Nephron progenitor cell (in vitro differentiated cells): ENCODE measurements around the gene RAP1GAP2.

Experiments
- DNase-seq: peaks from one replicate; pipeline ENCODE4 v3.0.0; 2021
- H3K27ac Mint-ChIP-seq: 2 replicates; pipeline ENCODE4 v1.8.0; 2021; ENCODE audit warnings: mild to moderate bottlenecking, moderate library complexity, mixed read lengths
- H3K27me3 Mint-ChIP-seq: 2 replicates; pipeline ENCODE4 v1.8.0; 2021; ENCODE audit warnings: mild to moderate bottlenecking, low read depth, mixed read lengths; ENCODE audit not compliant: poor library complexity
- H3K36me3 Mint-ChIP-seq: 2 replicates; pipeline ENCODE4 v1.8.0; 2021; ENCODE audit warnings: low read depth, mixed read lengths
- H3K4me1 Mint-ChIP-seq: 2 replicates; pipeline ENCODE4 v1.8.0; 2021; ENCODE audit warnings: mixed read lengths
- H3K4me3 Mint-ChIP-seq: 2 replicates; pipeline ENCODE4 v1.8.0; 2021; ENCODE audit warnings: mild to moderate bottlenecking, moderate library complexity, mixed read lengths
- H3K9me3 Mint-ChIP-seq: 2 replicates; pipeline ENCODE4 v1.8.0; 2021; ENCODE audit warnings: mild to moderate bottlenecking, moderate library complexity, mixed read lengths
- TF ChIP-seq, protein P1 (sequence below): fragments of 200-600 bp; sonication (generic); IDR thresholded peaks from 2 replicates; pipeline ENCODE4 v1.5.0; 2021; ENCODE audit warnings: antibody characterized with exemption

RAP1GAP2 gene

DNA sequence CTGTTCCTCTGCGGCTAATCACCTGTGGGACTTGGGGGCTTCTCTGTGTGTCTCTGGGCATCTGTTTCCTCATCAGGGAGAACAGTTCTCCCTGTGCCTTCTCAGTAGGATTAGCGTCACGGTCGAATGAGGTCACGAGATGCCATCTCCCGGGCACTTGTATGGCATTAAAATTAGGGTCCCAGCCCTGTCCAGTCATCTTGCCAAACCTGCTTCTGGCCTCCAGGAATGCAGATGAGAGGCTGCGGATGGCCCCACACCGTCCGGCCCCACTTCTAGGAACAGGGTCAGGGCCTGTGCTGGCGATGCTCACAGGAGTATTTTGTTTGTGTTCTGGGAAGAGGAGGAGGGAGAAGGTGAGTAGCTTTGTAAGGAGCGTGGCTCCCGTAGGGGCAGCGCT lies 208.7 kb downstream of the RAP1GAP2 start:
- H3K27ac Mint-ChIP-seq, result no peak overlapping the region

GRCh38 chr17:3005696-3006095 lies 209.5 kb downstream of the RAP1GAP2 start:
- peaks cover 3% of the 10 kb centered on the region for H3K27me3 Mint-ChIP-seq
- H3K4me3 Mint-ChIP-seq, result no peak overlapping the region
- no peak overlapping the region for H3K27ac Mint-ChIP-seq
- H3K4me1 Mint-ChIP-seq, result peaks cover 12% of the 10 kb centered on the region
- no peaks in the 10 kb centered on the region for H3K9me3 Mint-ChIP-seq
- TF ChIP-seq, protein P1, sequence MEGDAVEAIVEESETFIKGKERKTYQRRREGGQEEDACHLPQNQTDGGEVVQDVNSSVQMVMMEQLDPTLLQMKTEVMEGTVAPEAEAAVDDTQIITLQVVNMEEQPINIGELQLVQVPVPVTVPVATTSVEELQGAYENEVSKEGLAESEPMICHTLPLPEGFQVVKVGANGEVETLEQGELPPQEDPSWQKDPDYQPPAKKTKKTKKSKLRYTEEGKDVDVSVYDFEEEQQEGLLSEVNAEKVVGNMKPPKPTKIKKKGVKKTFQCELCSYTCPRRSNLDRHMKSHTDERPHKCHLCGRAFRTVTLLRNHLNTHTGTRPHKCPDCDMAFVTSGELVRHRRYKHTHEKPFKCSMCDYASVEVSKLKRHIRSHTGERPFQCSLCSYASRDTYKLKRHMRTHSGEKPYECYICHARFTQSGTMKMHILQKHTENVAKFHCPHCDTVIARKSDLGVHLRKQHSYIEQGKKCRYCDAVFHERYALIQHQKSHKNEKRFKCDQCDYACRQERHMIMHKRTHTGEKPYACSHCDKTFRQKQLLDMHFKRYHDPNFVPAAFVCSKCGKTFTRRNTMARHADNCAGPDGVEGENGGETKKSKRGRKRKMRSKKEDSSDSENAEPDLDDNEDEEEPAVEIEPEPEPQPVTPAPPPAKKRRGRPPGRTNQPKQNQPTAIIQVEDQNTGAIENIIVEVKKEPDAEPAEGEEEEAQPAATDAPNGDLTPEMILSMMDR, result no peak
- DNase-seq, result no peak
- H3K36me3 Mint-ChIP-seq, result no peaks in the 10 kb centered on the region

More for the DNA sequence above, 208.7 kb downstream of the RAP1GAP2 start:
- Mint-ChIP-seq H3K4me3 (no peak overlapping the region), H3K36me3 (no peaks in the 10 kb centered on the region), H3K9me3 (no peaks in the 10 kb centered on the region), H3K27me3 (peaks cover 3% of the 10 kb centered on the region), H3K4me1 (peaks cover 12% of the 10 kb centered on the region)
- TF ChIP-seq, protein P1, result no peak
- no peak for DNase-seq

DNA sequence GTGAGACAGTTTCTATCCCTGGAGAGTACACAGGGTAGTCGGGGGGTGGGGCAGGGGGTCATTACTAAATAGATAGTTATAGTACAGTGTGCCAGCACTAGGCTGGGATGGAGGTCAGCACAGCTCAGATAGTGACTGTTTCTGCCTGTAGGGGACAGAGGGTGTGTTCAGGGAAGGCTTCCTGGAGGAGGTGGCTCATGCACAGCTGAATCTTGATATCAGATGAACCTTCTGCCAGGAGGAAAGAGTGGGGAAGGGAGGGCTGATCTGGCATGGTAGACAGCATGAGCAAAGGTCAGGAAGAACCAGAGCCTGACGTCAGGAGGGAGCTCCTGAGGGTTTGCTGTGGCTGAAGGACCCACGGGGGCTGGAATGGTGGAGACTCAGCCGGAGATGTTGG lies 210.6 kb downstream of the RAP1GAP2 start:
- Mint-ChIP-seq H3K27ac (no peak overlapping the region), H3K4me3 (no peak overlapping the region), H3K36me3 (no peaks in the 10 kb centered on the region), H3K4me1 (peaks cover 12% of the 10 kb centered on the region), H3K9me3 (no peaks in the 10 kb centered on the region), H3K27me3 (peaks cover 3% of the 10 kb centered on the region)
- TF ChIP-seq, protein P1, result no peak
- no peak for DNase-seq

DNA sequence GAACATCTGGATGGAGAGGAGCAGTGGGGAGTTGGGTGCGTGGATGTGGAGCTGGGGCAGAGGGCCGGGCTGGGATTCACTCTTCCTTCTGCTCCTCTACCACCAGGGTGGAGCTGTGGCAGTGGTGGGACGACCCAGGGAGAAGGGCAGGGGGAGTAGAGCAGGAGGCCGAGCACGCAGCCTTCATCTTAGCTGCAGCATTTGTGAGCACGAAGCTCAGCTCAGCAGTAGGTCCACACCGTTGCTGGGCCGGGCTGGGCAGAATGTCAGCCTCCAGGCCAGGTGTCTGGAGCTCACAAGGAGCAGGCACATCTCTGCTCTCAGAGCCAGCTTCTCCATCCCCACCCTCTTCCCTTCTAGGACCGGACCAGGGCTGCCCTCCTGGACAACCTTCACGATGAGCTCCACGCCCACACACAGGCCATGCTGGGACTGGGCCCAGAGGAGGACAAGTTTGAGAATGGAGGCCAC lies 211.4 kb downstream of the RAP1GAP2 start:
- Mint-ChIP-seq H3K36me3 (no peaks in the 10 kb centered on the region), H3K27ac (no peak overlapping the region), H3K27me3 (peaks cover 3% of the 10 kb centered on the region), H3K4me3 (no peak overlapping the region), H3K4me1 (peaks cover 12% of the 10 kb centered on the region), H3K9me3 (no peaks in the 10 kb centered on the region)
- TF ChIP-seq, protein P1, result no peak
- DNase-seq, result no peak

- H3K4me3 Mint-ChIP-seq, result no peak overlapping the region
- TF ChIP-seq, protein P1, result no peak
- H3K27me3 Mint-ChIP-seq, result peaks cover 3% of the 10 kb centered on the region
- H3K36me3 Mint-ChIP-seq, result no peaks in the 10 kb centered on the region
- H3K9me3 Mint-ChIP-seq, result no peaks in the 10 kb centered on the region
- no peak overlapping the region for H3K27ac Mint-ChIP-seq
- no peak for DNase-seq
- peaks cover 10% of the 10 kb centered on the region for H3K4me1 Mint-ChIP-seq
Observed at GRCh38 chr17:3008336-3009288, 212.4 kb downstream of the RAP1GAP2 start.
